HL-60 (cell line): Measurements from ENCODE around the gene HSPA14.

Experiments
- DNase-seq, 2 experiments: peaks; one replicate each; pipeline ENCODE4 v3.0.0-alpha.2; 2010 to 2020; ENCODE audit warnings: low read depth in 1 of 2, low spot score in 1 of 2
- H3K27ac ChIP-seq: fragments of 250-450 bp; sonication (Bioruptor Pico); replicated peaks from 2 replicates; pipeline ENCODE4 v1.5.1; 2020; ENCODE audit warnings: mild to moderate bottlenecking, moderate library complexity
- H3K27me3 ChIP-seq: fragments of 250-450 bp; sonication (Bioruptor Pico); 2 replicates; pipeline ENCODE4 v1.5.1; 2021; ENCODE audit warnings: mild to moderate bottlenecking, moderate library complexity; ENCODE audit not compliant: insufficient read depth, poor library complexity, severe bottlenecking
- H3K4me3 ChIP-seq: replicated peaks from 2 replicates; pipeline ENCODE4 v1.5.1; 2011; ENCODE audit warnings: mild to moderate bottlenecking, control low read depth, low read length; ENCODE audit not compliant: insufficient read depth
- GABPA ChIP-seq: IDR thresholded peaks from 2 replicates; pipeline ENCODE4 v1.6.1; 2012; ENCODE audit warnings: low read depth
- POLR2AphosphoS5 ChIP-seq: IDR thresholded peaks from 2 replicates; pipeline ENCODE4 v1.6.1; 2012; ENCODE audit warnings: low read depth
- SPI1 ChIP-seq: IDR thresholded peaks from 2 replicates; pipeline ENCODE4 v1.6.1; 2012; ENCODE audit warnings: low read depth, mild to moderate bottlenecking, borderline replicate concordance
- TF ChIP-seq, protein P1 (sequence below): IDR thresholded peaks from 2 replicates; pipeline ENCODE4 v1.6.1; 2012; ENCODE audit warnings: low read depth; ENCODE audit not compliant: insufficient replicate concordance
- TF ChIP-seq, protein P2 (sequence below): IDR thresholded peaks from one replicate; pipeline ENCODE4 v1.5.1; 2011; ENCODE audit warnings: low read length, control low read depth, inconsistent platforms; ENCODE audit not compliant: insufficient read depth

HSPA14 gene

DNA sequence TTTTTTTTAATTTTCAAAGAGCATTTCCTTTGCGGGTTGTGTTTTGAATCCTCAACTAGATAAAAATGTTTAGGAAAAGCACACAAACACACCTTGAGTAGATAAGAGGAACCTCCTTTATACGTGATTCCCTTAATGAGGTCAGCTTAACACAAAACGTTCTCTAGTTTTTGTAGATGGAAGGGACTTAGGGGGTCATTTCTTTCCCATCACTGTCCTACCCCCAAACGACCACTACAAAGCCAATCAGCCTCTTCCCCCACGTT lies 41.8 kb downstream of the HSPA14 start:
- no peak for DNase-seq
- H3K4me3 ChIP-seq, result peak overlapping the region; percentile 69
- no peak overlapping the region for H3K27ac ChIP-seq
- TF ChIP-seq, protein P1, sequence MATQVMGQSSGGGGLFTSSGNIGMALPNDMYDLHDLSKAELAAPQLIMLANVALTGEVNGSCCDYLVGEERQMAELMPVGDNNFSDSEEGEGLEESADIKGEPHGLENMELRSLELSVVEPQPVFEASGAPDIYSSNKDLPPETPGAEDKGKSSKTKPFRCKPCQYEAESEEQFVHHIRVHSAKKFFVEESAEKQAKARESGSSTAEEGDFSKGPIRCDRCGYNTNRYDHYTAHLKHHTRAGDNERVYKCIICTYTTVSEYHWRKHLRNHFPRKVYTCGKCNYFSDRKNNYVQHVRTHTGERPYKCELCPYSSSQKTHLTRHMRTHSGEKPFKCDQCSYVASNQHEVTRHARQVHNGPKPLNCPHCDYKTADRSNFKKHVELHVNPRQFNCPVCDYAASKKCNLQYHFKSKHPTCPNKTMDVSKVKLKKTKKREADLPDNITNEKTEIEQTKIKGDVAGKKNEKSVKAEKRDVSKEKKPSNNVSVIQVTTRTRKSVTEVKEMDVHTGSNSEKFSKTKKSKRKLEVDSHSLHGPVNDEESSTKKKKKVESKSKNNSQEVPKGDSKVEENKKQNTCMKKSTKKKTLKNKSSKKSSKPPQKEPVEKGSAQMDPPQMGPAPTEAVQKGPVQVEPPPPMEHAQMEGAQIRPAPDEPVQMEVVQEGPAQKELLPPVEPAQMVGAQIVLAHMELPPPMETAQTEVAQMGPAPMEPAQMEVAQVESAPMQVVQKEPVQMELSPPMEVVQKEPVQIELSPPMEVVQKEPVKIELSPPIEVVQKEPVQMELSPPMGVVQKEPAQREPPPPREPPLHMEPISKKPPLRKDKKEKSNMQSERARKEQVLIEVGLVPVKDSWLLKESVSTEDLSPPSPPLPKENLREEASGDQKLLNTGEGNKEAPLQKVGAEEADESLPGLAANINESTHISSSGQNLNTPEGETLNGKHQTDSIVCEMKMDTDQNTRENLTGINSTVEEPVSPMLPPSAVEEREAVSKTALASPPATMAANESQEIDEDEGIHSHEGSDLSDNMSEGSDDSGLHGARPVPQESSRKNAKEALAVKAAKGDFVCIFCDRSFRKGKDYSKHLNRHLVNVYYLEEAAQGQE, result no peak
- TF ChIP-seq POLR2AphosphoS5 (no peak), SPI1 (no peak), GABPA (no peak)
- TF ChIP-seq, protein P2, sequence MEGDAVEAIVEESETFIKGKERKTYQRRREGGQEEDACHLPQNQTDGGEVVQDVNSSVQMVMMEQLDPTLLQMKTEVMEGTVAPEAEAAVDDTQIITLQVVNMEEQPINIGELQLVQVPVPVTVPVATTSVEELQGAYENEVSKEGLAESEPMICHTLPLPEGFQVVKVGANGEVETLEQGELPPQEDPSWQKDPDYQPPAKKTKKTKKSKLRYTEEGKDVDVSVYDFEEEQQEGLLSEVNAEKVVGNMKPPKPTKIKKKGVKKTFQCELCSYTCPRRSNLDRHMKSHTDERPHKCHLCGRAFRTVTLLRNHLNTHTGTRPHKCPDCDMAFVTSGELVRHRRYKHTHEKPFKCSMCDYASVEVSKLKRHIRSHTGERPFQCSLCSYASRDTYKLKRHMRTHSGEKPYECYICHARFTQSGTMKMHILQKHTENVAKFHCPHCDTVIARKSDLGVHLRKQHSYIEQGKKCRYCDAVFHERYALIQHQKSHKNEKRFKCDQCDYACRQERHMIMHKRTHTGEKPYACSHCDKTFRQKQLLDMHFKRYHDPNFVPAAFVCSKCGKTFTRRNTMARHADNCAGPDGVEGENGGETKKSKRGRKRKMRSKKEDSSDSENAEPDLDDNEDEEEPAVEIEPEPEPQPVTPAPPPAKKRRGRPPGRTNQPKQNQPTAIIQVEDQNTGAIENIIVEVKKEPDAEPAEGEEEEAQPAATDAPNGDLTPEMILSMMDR, result no peak
- H3K27me3 ChIP-seq, result no peaks in the 10 kb centered on the region

DNA sequence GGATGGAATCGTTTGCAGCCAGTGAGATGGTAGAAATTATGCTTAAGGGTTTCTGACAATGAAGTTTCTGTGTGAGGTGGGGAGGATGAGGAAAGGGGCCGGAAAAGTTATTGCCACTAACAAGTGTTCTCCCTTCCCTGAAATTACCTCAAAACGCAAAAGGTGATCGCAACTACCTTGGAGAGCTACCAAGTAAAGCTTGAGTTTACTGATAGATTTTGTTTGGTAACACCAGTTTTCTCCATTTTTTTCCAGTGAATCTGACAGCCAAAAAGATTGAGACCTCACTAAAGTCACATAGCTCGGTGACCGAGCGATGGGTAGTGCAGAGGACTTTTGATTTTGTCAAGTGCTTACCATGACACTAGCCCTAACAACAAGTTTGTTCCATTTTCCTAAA lies 42.1 kb downstream of the HSPA14 start:
- no peak for DNase-seq
- Histone ChIP-seq H3K27ac (no peak overlapping the region), H3K27me3 (no peaks in the 10 kb centered on the region), H3K4me3 (peak overlapping the region; percentile 69)
- TF ChIP-seq, protein P1, result peak; percentile 88
- TF ChIP-seq POLR2AphosphoS5, result no peak
- TF ChIP-seq SPI1, result no peak
- no peak for TF ChIP-seq GABPA

DNA sequence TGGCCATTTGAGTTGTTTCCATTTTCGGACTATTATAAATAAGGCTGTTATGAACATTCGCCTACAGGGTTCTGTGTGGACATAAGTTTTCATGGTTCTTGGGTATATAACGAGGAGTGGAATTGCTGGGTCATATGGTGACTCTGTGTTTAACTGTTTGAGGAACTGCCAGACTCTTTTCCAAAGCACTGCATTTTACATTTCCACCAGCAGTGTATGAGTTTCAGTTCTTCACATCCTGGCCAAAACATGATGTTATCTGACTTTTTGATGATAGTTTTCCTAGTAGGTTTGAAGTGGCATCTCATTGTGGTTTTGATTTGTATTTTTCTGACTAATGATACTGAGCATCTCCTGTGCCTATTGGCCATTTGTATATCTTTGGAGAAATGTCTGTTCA lies 46.0 kb downstream of the HSPA14 start:
- TF ChIP-seq SPI1 (no peak), GABPA (no peak), POLR2AphosphoS5 (no peak)
- TF ChIP-seq, protein P1, result no peak
- TF ChIP-seq, protein P2, result no peak
- H3K4me3 ChIP-seq, result no peak overlapping the region
- no peak for DNase-seq

DNA sequence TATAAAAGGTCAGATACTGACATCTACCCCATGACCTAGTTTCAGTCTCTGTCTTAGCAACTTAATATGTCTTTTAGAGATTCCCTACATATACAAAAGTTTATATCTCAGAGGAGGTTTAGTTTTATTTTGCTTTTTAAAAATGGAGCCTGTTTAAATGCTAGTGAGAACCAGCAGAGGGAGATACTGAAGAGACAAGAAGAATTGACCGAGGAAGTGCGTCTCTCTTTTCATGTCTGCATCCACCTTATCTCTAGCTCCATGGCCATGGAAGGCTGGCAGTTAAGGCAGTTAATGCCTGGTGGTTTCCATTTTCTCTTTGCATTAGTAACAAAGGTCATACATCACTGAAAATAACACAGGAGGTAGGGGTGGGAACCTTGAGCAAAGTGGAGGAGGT lies 51.2 kb downstream of the HSPA14 start:
- TF ChIP-seq, protein P2, result no peak
- TF ChIP-seq GABPA (no peak), SPI1 (no peak), POLR2AphosphoS5 (no peak)
- TF ChIP-seq, protein P1, result no peak
- H3K4me3 ChIP-seq, result no peak overlapping the region
- H3K27me3 ChIP-seq, result no peaks in the 10 kb centered on the region
- no peak overlapping the region for H3K27ac ChIP-seq
- no peak for DNase-seq

More for the DNA sequence above, 46.0 kb downstream of the HSPA14 start:
- no peaks in the 10 kb centered on the region for H3K27me3 ChIP-seq
- no peak overlapping the region for H3K27ac ChIP-seq
